Loucy (cell line): ENCODE measurements around the gene TOGARAM2.

Source experiments
- CTCF ChIP-seq: fragments of 200-600 bp; sonication (generic); conservative IDR thresholded peaks from 2 replicates; pipeline ENCODE4 v1.5.1; 2014; ENCODE audit warnings: mild to moderate bottlenecking, antibody characterized with exemption, low read length
- EZH2phosphoT487 ChIP-seq: fragments of 200-600 bp; IDR thresholded peaks from 2 replicates; pipeline ENCODE4 v1.6.1; 2018; ENCODE audit warnings: antibody characterized with exemption, mild to moderate bottlenecking, moderate library complexity, borderline replicate concordance

- TF ChIP-seq CTCF (no peak), EZH2phosphoT487 (no peak)
These were observed 103.5 kb downstream of the TOGARAM2 start for GRCh38 chr2:29084554-29084953.
